Measurements from ENCODE around the gene ESPN. TPM values are rescaled to one million over a fixed set of nuclear protein-coding genes. Genes with fewer than 3 reads are reported as not detected.

ESPN gene
- total RNA-seq, 2 experiments from 2014 or later = not detected

DNA sequence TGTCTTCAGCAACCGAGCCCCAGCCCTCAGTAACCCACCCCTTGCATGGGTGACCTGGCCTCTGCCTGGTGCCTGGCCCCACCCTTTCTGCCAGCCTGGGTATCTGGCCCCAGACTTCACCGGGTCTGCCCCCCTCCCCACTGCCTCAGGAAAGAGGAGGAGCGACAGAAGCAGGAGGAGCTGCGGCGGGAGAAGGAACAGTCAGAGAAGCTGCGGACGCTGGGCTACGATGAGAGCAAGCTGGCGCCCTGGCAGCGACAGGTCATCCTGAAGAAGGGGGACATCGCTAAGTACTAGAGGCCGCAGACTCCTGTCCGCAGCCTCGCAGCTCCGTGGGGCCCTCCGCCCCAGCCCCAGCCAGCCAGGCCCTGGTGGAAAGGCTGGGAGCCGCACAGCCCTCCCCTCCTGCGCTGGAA lies 35.3 kb downstream of the ESPN start:
- Histone ChIP-seq H3K4me1 (ENCODE audit: insufficient read depth, low read length, poor library complexity, severe bottlenecking) (no peaks in the 10 kb centered on the region), H2AFZ (ENCODE audit: low read length) (no peak overlapping the region), H3K4me3 (ENCODE audit: low read depth, low read length, poor library complexity, severe bottlenecking) (no peak overlapping the region), H3K27ac (ENCODE audit: low read depth, low read length, poor library complexity, severe bottlenecking) (no peak overlapping the region), H4K20me1 (ENCODE audit: insufficient read depth, low read length) (no peaks in the 10 kb centered on the region), H3K79me2 (ENCODE audit: insufficient read depth, low read depth, low read length) (no peaks in the 10 kb centered on the region), H3K4me2 (ENCODE audit: low read length) (no peak overlapping the region), H3K9me3 (ENCODE audit: low read length) (no peaks in the 10 kb centered on the region), H3K9me2 (ENCODE audit: insufficient read depth, low read length) (no peaks in the 10 kb centered on the region), H3K36me3 (ENCODE audit: insufficient read depth, low read length) (no peaks in the 10 kb centered on the region)
- POLR2A ChIA-PET = no interaction called here
- CTCF ChIA-PET (ENCODE audit: unreplicated experiment) = no interaction called here
- intact Hi-C loops (cut with micrococcal nuclease; ENCODE audit: unreplicated experiment) = no loop called here
- TF ChIP-seq CTCF (conservative IDR thresholded peaks at IDR 0.05; ENCODE audit: low read length) = no peak
- TF ChIP-seq EZH2phosphoT487 (IDR thresholded peaks at IDR 0.05; ENCODE audit: borderline replicate concordance, low read depth, low read length) = no peak
- BruUV-seq (replicated peaks) = no TSS peak
- no peak for DNase-seq (ENCODE audit: low spot score)

DNA sequence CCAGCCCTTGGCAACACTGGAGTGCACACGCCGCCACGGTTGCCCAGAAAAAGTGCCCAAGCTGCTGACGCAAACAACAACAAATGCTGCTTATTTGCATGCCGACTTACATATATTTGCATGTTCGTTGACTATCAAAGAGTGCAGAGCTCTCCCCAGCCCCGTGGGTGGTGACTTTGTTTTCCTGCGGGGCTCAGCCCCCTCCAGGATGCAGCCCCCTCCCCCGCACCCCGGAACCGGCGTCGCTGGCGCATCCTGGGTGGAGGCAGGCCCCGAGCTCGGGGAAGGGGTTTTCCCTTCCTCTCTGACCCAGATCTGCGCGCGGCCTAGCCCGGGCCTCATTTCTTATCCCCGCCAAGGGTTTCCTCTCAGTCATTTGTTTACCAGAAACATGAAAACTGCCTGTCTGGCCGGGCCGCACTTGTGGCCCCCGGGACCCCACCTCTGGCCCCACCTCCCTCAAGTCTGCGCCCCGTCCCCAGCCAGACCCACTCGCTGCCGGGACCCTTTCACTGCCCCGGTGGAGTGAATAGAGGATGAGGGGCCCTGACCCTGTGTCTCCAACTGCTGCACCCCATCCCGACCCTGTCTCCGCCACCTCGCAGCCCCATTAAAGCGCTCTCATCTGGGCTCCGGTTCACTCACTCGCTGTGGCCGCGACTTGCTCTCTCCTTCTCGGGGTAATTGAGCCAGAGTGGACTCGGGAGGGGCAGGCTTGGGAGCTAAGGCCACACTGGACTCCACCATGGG lies 35.9 kb downstream of the ESPN start:
- ChIA-PET CTCF (ENCODE audit: unreplicated experiment) (no interaction called here), POLR2A (no interaction called here)
- Histone ChIP-seq H3K4me1 (ENCODE audit: insufficient read depth, low read length, poor library complexity, severe bottlenecking) (no peaks in the 10 kb centered on the region), H3K4me2 (ENCODE audit: low read length) (no peak overlapping the region), H3K9me2 (ENCODE audit: insufficient read depth, low read length) (no peaks in the 10 kb centered on the region), H4K20me1 (ENCODE audit: insufficient read depth, low read length) (no peaks in the 10 kb centered on the region), H3K9me3 (ENCODE audit: low read length) (no peaks in the 10 kb centered on the region), H3K79me2 (ENCODE audit: insufficient read depth, low read depth, low read length) (no peaks in the 10 kb centered on the region), H3K4me3 (ENCODE audit: low read depth, low read length, poor library complexity, severe bottlenecking) (no peak overlapping the region), H3K36me3 (ENCODE audit: insufficient read depth, low read length) (no peaks in the 10 kb centered on the region), H2AFZ (ENCODE audit: low read length) (no peak overlapping the region), H3K27ac (ENCODE audit: low read depth, low read length, poor library complexity, severe bottlenecking) (no peak overlapping the region)
- no TSS peak for BruUV-seq (replicated peaks)
- DNase-seq (ENCODE audit: low spot score) = no peak
- intact Hi-C loops (cut with micrococcal nuclease; ENCODE audit: unreplicated experiment) = no loop called here
- TF ChIP-seq CTCF (conservative IDR thresholded peaks at IDR 0.05; ENCODE audit: low read length) (no peak), EZH2phosphoT487 (IDR thresholded peaks at IDR 0.05; ENCODE audit: borderline replicate concordance, low read depth, low read length) (no peak)

GRCh38 chr1:6461051-6461530 lies 36.5 kb downstream of the ESPN start:
- Histone ChIP-seq H2AFZ (ENCODE audit: low read length) (no peak overlapping the region), H3K9me3 (ENCODE audit: low read length) (no peaks in the 10 kb centered on the region), H3K4me3 (ENCODE audit: low read depth, low read length, poor library complexity, severe bottlenecking) (no peak overlapping the region), H3K79me2 (ENCODE audit: insufficient read depth, low read depth, low read length) (no peaks in the 10 kb centered on the region), H4K20me1 (ENCODE audit: insufficient read depth, low read length) (no peaks in the 10 kb centered on the region), H3K9me2 (ENCODE audit: insufficient read depth, low read length) (no peaks in the 10 kb centered on the region), H3K4me2 (ENCODE audit: low read length) (no peak overlapping the region), H3K36me3 (ENCODE audit: insufficient read depth, low read length) (no peaks in the 10 kb centered on the region), H3K4me1 (ENCODE audit: insufficient read depth, low read length, poor library complexity, severe bottlenecking) (no peaks in the 10 kb centered on the region), H3K27ac (ENCODE audit: low read depth, low read length, poor library complexity, severe bottlenecking) (no peak overlapping the region)
- TF ChIP-seq CTCF (conservative IDR thresholded peaks at IDR 0.05; ENCODE audit: low read length) (no peak), EZH2phosphoT487 (IDR thresholded peaks at IDR 0.05; ENCODE audit: borderline replicate concordance, low read depth, low read length) (no peak)
- BruUV-seq (replicated peaks) = no TSS peak
- ChIA-PET POLR2A (no interaction called here), CTCF (ENCODE audit: unreplicated experiment) (no interaction called here)
- intact Hi-C loops (cut with micrococcal nuclease; ENCODE audit: unreplicated experiment) = no loop called here
- DNase-seq (ENCODE audit: low spot score) = no peak

Measured in OCI-LY7 (cell line).